Bone marrow (tissue), 2 donors: Measurements from ENCODE around the gene ACAP1.
A peak's percentile ranks its signal among the peaks of the same experiment; 100 is the strongest.
"Not testable (repeated sequence)": the region's sequence is repeated elsewhere in the genome, so short reads cannot be mapped to it uniquely, and the experiment has no call there.

Experiments used
- DNase-seq, 2 donors: peaks; one replicate each; lab custom pipeline; 2025; lab: John Stamatoyannopoulos, UW

ACAP1 gene

GRCh38 chr17:7329997-7330637 is 6.2 kb upstream of the ACAP1 start:
- DNase-seq: peak; percentile 13 to 90

GRCh38 chr17:7330638-7331015 is 5.7 kb upstream of the ACAP1 start:
- no peak for DNase-seq

- no peak for DNase-seq
These were observed 4.2 kb upstream of the ACAP1 start for GRCh38 chr17:7332111-7332510.

- DNase-seq: not testable (repeated sequence)
These were observed 3.7 kb upstream of the ACAP1 start for GRCh38 chr17:7332600-7333069.

GRCh38 chr17:7334938-7335538 is 1.3 kb upstream of the ACAP1 start:
- no peak for DNase-seq

GRCh38 chr17:7335765-7336164 is 564 bp upstream of the ACAP1 start:
- DNase-seq: not testable (repeated sequence)

- DNase-seq: not testable (repeated sequence)
These were observed 1.3 kb downstream of the ACAP1 start for GRCh38 chr17:7337600-7337999.

GRCh38 chr17:7340179-7340578 is 3.9 kb downstream of the ACAP1 start:
- DNase-seq: no peak

- DNase-seq: no peak
These were observed 5.5 kb downstream of the ACAP1 start for GRCh38 chr17:7341842-7342241.

GRCh38 chr17:7343250-7343649 is 6.9 kb downstream of the ACAP1 start:
- no peak for DNase-seq

GRCh38 chr17:7346761-7347614 is 10.7 kb downstream of the ACAP1 start:
- no peak for DNase-seq

- no peak for DNase-seq
These were observed 11.5 kb downstream of the ACAP1 start for GRCh38 chr17:7347630-7348477.

GRCh38 chr17:7348478-7349242 is 12.3 kb downstream of the ACAP1 start:
- no peak for DNase-seq

- peak in 1 of 2 donors; percentile 31 for DNase-seq
These were observed 15.6 kb downstream of the ACAP1 start, which contains the start of gene KCTD11 for GRCh38 chr17:7351665-7352502. Gene KCTD11 (plus strand): TSS chr17:7352162.

GRCh38 chr17:7352503-7352889 is 16.2 kb downstream of the ACAP1 start:
- no peak for DNase-seq

- DNase-seq: no peak
These were observed 16.7 kb downstream of the ACAP1 start for GRCh38 chr17:7352910-7353635.

- DNase-seq: no peak
These were observed 18.0 kb downstream of the ACAP1 start for GRCh38 chr17:7354262-7354843.

- no peak for DNase-seq
These were observed 18.7 kb downstream of the ACAP1 start, which contains the start of gene TMEM95 for GRCh38 chr17:7355053-7355452. Gene TMEM95 (plus strand): TSS chr17:7355156. CDS start chr17:7355205, 49 bp downstream.

- DNase-seq: no peak
These were observed 19.2 kb downstream of the ACAP1 start for GRCh38 chr17:7355573-7355972.
